Osteoblast (primary cell): ENCODE results near the gene UBE3D. TPM values are rescaled to one million over a fixed set of nuclear protein-coding genes. Genes with fewer than 3 reads are reported as not detected.

Source experiments
- DNase-seq: peaks from one replicate; pipeline ENCODE4 v3.0.0; 2011; ENCODE audit warnings: low spot score, mixed read lengths; ENCODE audit not compliant: insufficient read length; ENCODE audit errors: missing footprints
- H2AFZ ChIP-seq: 2 replicates; pipeline ENCODE4 v1.6.0; 2011; ENCODE audit warnings: mild to moderate bottlenecking, low read length
- H3K27ac ChIP-seq: 2 replicates; pipeline ENCODE4 v1.5.1; 2011; ENCODE audit warnings: mild to moderate bottlenecking, low read depth, low read length, moderate library complexity
- H3K27me3 ChIP-seq: 2 replicates; pipeline ENCODE4 v1.6.0; 2012; ENCODE audit warnings: mild to moderate bottlenecking, control low read depth, inconsistent platforms, low read length, moderate library complexity; ENCODE audit not compliant: insufficient read depth
- H3K36me3 ChIP-seq: 2 replicates; pipeline ENCODE4 v1.5.1; 2011; ENCODE audit warnings: mild to moderate bottlenecking, low read length, control low read depth, moderate library complexity; ENCODE audit not compliant: insufficient read depth
- H3K4me1 ChIP-seq: 2 replicates; pipeline ENCODE4 v1.5.1; 2011; ENCODE audit warnings: mild to moderate bottlenecking, low read length, control low read depth, moderate library complexity; ENCODE audit not compliant: insufficient read depth
- H3K4me2 ChIP-seq: 2 replicates; pipeline ENCODE4 v1.6.0; 2011; ENCODE audit warnings: mild to moderate bottlenecking, low read length; ENCODE audit not compliant: insufficient read depth
- H3K4me3 ChIP-seq: fragments of 200-600 bp; sonication (generic); 3 replicates; pipeline ENCODE4 v1.5.1; 2012; ENCODE audit warnings: mild to moderate bottlenecking, low read length, inconsistent platforms; ENCODE audit not compliant: insufficient read depth
- H3K79me2 ChIP-seq: 2 replicates; pipeline ENCODE4 v1.6.0; 2012; ENCODE audit warnings: mild to moderate bottlenecking, low read length, control low read depth, inconsistent platforms; ENCODE audit not compliant: insufficient read depth
- H3K9me3 ChIP-seq: 2 replicates; pipeline ENCODE4 v1.5.1; 2011; ENCODE audit warnings: low read depth, low read length, control low read depth
- H4K20me1 ChIP-seq: 2 replicates; pipeline ENCODE4 v1.6.0; 2012; ENCODE audit warnings: mild to moderate bottlenecking, low read length, control low read depth; ENCODE audit not compliant: insufficient read depth
- total RNA-seq: library from RNA; depleted of rRNA; stranded (reverse); fragments of >200 nt; gene quantifications from 2 replicates; pipeline ENCODE4 v1.2.3, GENCODE V29; 2012
- TF ChIP-seq, protein P1 (sequence below): IDR thresholded peaks from 2 replicates; pipeline ENCODE4 v1.5.1; 2011; ENCODE audit warnings: mild to moderate bottlenecking, low read depth, low read length, moderate library complexity; ENCODE audit errors: extremely low read depth

Gene UBE3D
- total RNA-seq, 1 donor, result 8.3 TPM

DNA sequence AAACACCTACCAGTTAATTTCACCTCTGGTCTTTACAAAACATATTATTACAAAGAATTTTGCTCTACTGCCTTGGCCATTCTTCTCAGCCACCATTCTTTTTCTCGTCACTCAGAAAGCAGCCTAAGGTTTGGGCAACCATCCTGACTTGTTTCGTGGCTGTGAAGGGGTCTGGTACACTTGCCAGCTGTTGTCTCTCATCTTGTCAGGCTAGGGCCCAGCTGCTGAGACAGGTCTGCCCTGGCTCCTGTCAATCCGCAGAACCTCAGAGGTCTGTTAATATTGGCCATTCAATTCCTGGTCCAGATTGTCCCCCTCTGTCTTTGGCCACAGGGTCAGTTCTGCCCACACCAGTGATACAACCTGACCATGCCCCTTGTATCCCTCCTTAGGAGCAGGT is 197.7 kb downstream of the UBE3D start:
- no peak for DNase-seq
- Histone ChIP-seq H3K79me2 (no peaks in the 10 kb centered on the region), H3K27me3 (no peaks in the 10 kb centered on the region), H3K4me3 (no peak overlapping the region), H3K4me2 (no peak overlapping the region), H3K36me3 (no peaks in the 10 kb centered on the region), H2AFZ (no peak overlapping the region), H4K20me1 (no peaks in the 10 kb centered on the region), H3K27ac (no peak overlapping the region), H3K4me1 (peaks cover under 1% of the 10 kb centered on the region), H3K9me3 (no peaks in the 10 kb centered on the region)
- TF ChIP-seq, protein P1, sequence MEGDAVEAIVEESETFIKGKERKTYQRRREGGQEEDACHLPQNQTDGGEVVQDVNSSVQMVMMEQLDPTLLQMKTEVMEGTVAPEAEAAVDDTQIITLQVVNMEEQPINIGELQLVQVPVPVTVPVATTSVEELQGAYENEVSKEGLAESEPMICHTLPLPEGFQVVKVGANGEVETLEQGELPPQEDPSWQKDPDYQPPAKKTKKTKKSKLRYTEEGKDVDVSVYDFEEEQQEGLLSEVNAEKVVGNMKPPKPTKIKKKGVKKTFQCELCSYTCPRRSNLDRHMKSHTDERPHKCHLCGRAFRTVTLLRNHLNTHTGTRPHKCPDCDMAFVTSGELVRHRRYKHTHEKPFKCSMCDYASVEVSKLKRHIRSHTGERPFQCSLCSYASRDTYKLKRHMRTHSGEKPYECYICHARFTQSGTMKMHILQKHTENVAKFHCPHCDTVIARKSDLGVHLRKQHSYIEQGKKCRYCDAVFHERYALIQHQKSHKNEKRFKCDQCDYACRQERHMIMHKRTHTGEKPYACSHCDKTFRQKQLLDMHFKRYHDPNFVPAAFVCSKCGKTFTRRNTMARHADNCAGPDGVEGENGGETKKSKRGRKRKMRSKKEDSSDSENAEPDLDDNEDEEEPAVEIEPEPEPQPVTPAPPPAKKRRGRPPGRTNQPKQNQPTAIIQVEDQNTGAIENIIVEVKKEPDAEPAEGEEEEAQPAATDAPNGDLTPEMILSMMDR, result no peak

DNA sequence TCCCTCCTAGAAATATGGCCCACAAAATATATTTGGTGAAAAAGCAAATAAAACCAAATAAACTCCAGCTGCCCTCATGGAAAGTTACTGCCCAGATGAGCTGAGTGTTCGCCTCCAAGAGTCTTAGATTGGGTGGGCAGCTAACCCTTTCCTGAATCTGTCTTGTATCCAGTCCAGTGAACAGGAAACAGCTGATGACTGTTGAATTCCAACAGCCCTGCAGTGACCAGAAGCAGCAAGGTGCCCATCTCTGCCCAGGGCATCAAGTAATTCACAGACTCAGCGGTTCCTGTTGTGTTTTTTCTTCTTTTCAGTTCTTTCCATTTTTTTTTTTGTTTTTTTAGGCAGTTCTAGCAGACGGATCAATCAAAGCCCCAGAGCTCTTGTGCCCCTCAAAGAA is 199.2 kb downstream of the UBE3D start:
- TF ChIP-seq, protein P1, result no peak

DNA sequence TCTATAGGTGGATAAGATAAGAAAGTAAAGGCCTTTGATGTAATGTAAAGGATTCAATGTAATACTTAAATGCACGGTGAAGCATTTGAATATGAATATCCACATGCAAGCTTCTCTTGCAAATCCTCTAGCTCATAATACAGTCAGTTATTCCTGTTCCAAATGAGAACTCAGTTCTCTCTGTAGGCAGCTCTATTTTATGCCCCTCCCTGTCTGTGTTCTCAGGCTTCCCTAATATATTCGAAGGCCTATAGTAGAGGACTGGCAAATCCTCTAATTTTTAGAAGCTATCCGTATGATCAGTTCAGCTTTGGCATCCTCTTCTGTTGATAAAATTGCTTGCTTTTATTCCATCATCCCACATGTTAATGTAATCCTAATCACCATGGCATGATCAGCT is 200.2 kb downstream of the UBE3D start:
- Histone ChIP-seq H3K4me2 (no peak overlapping the region), H3K27ac (no peak overlapping the region)
- no peak for DNase-seq

More for the DNA sequence above, 199.2 kb downstream of the UBE3D start:
- no peaks in the 10 kb centered on the region for H3K27me3 ChIP-seq
- H3K4me1 ChIP-seq, result peaks cover 16% of the 10 kb centered on the region
- H3K27ac ChIP-seq, result no peak overlapping the region
- no peak overlapping the region for H3K4me2 ChIP-seq
- H3K79me2 ChIP-seq, result no peaks in the 10 kb centered on the region
- DNase-seq, result no peak
- H2AFZ ChIP-seq, result no peak overlapping the region
- H3K36me3 ChIP-seq, result no peaks in the 10 kb centered on the region
- H4K20me1 ChIP-seq, result no peaks in the 10 kb centered on the region
- no peaks in the 10 kb centered on the region for H3K9me3 ChIP-seq
- no peak overlapping the region for H3K4me3 ChIP-seq

DNA sequence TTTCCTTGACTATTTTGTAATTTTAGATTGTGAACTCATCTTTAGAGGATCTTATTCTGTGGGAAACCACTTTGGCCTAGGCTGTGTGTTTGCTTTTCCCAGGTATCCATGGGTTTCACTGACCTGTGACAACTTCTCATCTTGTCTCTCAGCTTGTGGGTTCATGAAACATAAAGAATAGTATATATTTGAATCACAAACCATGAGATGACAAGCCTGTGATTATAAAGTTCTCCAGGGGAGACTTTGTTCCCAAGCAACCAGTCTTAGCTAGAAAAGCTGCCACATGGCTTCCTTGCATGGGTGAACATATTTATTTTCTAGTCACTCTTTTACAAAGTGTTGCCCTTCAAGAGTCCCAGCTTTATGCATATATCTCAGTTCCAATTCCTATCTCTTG is 201.9 kb downstream of the UBE3D start:
- H3K4me3 ChIP-seq, result no peak overlapping the region
- TF ChIP-seq, protein P1, result no peak
- no peaks in the 10 kb centered on the region for H3K79me2 ChIP-seq
- H4K20me1 ChIP-seq, result no peaks in the 10 kb centered on the region
- H3K36me3 ChIP-seq, result no peaks in the 10 kb centered on the region
- no peaks in the 10 kb centered on the region for H3K9me3 ChIP-seq
- H3K27me3 ChIP-seq, result no peaks in the 10 kb centered on the region
- H3K4me1 ChIP-seq, result peaks cover 21% of the 10 kb centered on the region
- no peak overlapping the region for H3K27ac ChIP-seq
- H2AFZ ChIP-seq, result no peak overlapping the region
- DNase-seq, result no peak
- no peak overlapping the region for H3K4me2 ChIP-seq

More for the DNA sequence above, 200.2 kb downstream of the UBE3D start:
- Histone ChIP-seq H4K20me1 (no peaks in the 10 kb centered on the region), H2AFZ (no peak overlapping the region), H3K4me1 (peaks cover 21% of the 10 kb centered on the region), H3K4me3 (no peak overlapping the region), H3K27me3 (no peaks in the 10 kb centered on the region), H3K9me3 (no peaks in the 10 kb centered on the region), H3K36me3 (no peaks in the 10 kb centered on the region), H3K79me2 (no peaks in the 10 kb centered on the region)
- TF ChIP-seq, protein P1, result no peak
